HG02870 (cell line): ENCODE measurements around the gene PRR29.
"Not testable (repeated sequence)": the region's sequence is repeated elsewhere in the genome, so short reads cannot be mapped to it uniquely, and the experiment has no call there.

Experiments used
- ATAC-seq: cut with Tn5 transposase; IDR thresholded peaks from one replicate; pipeline ENCODE4 v1.9.1; 2021; ENCODE audit warnings: mild to moderate bottlenecking, moderate library complexity; ENCODE audit not compliant: unreplicated experiment

The PRR29 gene

DNA sequence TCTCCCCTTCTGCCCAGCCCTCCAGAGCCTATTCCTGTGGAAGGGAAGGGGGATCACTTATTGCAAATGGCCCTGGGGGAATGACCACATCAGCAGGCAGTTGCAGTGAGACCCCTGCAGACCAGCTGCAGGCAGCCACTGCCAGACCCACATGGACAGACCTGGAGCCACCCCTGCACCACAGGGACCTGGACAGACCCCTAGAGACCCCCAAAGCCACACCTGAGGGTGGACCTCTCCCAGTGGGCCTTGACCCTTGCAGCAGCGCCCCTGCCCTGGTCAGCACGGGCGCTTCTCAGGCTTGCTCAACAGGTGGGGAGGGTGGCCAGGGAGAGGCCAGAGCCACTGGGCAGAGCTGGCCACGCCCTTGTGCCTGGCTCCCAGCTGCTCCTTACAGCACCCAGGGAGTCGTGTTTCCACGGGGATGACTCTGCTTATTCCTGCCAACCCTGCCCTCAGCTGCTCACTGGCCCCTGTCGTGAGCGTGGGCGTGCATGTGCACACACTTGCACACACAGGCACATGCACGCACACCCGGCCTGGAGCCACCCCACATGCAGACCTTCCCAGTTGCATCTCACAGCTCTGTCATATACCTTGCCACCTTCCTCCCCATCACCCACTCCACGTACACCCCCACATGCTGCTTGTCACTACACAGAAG is 24.1 kb upstream of the PRR29 start:
- ATAC-seq: no peak

DNA sequence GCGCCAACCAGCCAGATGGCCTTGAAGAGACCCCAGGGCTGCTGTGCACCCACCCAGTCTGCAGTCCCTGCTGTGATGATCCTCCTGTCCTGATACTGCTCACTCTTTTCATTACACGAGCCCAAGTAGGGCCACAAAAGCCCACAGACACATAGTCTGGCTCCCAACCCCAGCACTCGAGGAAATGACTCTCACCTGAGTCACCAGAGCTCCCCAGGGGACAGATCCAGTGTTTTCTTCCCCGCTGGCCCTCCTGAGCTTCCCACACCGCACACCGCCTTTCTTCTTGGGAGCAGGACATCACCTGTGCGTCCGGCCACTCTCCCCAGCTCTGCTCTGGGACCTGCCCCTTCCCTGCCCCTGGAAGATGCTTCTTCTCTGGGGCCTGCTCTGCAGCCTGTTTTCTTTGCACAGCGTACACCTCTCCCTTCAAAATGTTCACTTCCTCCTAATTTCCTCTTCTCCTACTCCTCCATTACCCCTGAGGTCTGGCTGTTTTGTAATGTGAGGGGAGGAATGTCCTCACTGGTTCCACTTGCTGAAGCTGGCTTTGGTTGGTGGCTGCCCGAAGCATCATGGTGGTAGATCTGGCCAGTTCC is 23.5 kb upstream of the PRR29 start:
- ATAC-seq: no peak

DNA sequence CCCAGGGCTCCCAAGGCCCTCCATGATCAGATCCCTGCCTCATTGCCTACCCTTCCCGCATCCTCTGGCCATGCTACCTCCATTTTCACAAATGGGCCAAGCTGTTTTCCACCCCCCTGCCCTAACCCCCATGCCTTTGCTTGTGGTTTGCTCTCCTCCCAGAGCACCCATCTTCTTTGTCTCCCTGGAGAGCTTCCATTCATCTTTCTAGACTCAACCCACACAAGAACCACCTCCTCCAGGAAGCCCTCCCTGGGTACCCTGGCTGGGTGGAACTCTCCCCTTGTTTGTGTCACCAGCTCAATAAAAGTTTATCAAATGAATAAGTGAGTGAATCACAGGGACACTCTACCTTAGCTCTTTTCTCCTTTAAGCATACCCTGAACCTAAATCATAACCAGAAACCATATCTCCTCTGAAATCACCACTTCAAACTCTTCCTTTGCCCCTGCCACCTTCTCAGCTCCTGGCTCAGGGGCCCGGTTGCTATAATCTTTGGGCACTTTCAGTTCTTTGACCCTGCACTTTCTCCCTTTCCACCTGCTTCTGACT is 22.5 kb upstream of the PRR29 start:
- ATAC-seq: no peak

DNA sequence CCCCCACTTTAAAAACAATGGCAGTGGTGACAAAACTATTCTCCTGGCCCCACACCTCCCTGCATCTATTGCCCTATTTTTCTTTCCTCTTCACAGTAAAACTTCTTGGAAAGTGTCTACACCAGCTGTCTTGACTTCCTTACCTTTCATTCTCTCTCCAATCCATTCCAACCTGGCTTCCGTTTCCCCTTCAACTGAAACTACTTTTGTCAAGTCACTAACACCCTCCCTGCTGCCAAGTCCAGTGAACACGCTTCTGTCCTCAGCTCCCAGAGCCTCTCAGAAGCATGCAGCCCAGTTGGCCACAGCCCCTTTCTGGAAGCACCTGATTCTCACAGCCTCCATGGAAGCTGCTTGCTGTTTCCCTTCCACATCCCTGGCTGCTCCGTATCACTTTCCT is 21.4 kb upstream of the PRR29 start:
- ATAC-seq: no peak

DNA sequence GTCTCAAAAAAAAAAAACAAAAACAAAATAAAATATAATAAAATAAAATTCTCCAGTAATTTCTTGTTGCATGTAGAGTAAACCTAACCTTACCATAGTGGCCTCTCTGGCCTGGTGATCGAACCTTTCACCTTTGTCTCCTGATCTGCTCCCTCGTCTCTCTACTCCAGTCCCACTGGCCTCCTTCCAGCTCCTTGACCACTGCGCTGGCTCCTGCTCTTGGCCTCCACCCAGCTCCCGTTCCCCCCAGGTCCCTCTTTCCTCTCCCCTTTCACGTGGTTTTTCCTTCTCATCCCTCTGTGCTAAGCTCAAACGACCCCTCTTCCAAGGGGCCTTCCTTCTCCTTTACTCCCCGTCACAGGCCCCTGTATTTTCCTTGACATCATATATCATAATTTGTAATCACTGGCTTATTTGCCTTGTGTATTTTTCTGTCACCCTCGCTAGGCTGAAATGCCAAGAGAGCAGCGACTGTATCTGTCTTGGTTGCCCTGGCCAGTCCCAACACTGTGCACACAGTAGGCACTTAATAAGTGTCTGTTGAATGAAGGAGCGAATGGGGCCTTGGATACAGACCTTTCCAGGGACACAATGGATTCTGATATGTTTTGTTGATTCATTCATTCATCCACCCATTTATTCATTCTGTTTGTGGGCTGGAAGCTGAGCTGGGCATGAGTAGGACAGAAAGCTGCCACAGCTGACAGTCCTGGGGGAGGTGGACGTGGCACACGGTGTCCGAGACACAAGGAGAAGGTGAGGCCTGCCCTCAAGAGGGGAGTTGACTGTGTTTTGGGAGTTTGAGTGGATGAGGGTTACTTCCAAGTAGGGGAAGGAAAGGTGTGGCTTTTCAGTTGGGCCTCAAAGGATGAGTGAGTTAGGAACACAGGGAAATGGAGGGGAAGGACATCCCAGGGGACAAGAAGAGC is 19.6 kb upstream of the PRR29 start:
- no peak for ATAC-seq

DNA sequence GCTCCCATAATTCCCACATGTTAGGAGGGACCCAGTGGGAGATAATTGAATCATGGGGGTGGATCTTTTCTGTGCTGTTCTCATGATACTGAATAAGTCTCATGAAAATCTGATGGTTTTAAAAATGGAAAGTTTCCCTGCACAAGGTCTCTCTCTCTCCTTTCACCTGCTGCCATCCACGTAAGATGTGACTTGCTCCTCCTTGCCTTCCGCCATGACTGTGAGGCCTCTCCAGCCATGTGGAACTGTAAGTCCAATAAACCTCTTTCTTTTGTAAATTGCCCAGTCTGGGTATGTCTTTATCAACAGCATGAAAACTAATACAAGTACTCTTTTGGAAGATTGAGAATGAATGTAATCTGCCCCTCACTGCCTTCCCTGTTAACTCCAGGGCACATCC is 15.5 kb upstream of the PRR29 start:
- not testable (repeated sequence) for ATAC-seq

DNA sequence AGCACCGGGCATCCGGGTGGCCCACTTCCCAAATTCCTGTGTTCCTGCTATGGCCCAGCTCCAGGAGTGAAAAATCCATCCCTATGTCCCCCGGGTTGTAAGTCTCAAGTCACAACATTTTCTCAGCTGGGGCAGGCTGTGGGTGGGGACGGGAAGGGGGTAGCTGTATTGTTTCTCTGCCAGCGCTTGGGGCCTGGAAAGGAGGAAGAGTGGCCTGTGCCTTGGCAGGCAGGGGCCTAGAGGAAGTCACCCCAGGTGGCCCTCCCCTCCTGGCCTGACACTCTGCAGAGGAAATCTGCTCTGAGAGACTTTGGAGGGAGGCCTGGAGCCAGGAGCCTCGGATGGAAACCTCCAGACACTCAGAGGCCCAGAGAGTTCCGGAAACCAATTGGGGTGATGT is 14.8 kb upstream of the PRR29 start:
- no peak for ATAC-seq

DNA sequence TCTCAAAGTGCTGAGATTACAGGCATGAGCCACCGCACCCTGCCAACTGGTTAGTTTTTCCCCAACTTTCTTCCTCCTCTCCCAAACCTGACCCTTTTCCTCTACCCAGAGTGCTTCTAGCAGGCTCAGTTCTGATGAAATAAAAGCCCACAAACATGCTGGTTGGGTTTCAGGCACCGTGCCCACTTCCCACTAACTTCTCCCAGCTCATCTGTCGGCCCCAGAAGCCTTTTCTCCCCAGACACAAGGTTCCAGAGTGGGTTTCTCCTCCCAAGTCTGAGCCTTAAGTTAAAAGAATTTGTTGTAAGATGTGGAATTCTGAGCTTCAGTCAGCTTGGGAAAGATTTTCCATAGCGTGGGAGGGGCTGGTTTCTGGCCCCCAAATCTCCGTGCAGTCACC is 13.9 kb upstream of the PRR29 start:
- ATAC-seq: no peak

DNA sequence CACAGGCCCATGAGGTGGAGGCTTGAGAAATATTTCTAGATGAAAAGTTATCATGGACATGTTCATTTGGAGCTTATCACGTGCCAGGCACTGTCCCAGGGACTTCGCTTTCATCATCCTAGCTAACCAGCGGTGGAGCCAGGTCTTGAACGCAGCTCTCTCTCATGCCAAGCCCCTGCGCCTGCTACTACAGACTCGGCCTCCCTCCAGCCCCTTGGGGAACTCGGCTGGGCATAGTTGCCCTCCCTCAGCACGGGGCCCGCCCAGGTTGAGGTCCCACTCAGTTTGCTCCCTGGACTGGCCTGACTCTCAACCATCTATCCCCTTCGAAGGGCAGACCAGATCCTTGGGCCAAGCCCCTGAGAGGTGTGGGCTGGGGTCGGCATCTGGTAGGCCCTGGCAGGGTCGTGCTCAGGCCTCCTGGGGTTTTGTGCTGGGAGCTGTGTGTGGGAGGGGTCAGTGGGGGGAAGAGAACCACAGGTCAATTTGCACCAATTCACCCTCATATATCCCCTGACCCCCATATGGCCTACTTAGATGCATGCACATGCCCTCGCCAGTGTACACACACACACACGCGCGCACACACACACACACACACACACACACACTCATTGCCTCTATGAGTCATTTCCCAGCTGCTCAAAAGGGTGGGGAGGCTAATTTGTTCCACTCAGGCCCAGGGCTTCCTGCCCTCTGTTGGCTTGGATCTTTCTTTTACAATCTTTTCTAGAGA is 13.3 kb upstream of the PRR29 start:
- ATAC-seq: no peak

DNA sequence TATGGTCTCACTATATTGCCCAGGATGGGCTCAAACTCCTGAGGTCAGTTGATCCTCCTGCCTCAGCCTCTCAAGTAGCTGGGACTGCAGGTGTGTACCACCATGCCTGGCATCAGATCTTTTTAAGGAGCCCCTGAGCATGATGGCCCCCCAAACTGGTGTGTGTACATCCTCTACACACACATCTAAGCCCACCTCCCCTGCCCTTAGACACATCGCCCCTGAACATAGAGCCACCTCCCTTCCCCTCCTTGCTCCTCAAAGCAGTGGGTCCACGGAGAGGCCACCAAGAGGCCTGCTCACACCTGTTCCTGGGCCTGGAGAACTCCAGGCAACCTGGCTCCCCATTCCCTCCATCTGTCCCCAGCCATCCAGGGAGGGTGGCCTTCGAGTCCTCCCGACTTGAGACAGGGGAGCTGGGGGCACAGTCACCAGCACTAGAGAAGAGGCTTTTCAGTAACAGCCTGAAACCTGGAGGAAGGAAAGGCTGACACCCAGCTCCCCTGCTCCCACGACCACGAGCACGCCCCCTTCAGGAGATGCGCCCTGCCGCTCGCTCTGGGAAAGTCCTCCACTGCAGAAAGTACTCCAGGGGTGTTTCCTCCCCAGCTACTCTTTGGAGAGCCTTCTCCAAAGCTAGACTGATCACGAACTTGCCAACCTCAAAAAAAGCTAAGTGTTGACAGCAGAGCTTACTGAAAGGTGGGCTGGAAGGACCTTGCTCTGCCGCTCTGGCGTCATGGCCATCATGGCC is 12.6 kb upstream of the PRR29 start:
- no peak for ATAC-seq

DNA sequence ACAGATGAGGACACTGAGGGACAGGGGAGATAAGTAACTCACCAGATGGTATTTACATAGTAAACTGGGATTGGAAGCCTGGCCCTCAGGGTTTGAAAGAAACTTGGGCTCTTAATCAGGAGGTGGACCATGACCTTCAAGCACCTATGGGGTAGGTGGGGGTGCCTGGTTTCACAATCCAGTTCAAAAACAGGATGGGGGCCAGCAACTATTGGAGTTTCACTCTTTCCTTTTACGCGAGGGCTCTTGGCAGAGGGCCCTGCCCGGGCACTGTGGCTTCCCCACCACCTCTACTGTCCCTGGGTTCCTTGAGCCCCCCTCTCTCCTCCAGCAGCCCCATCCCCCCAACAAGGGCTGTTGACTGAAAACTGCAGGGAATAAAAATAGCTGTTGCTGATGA is 11.3 kb upstream of the PRR29 start:
- no peak for ATAC-seq

DNA sequence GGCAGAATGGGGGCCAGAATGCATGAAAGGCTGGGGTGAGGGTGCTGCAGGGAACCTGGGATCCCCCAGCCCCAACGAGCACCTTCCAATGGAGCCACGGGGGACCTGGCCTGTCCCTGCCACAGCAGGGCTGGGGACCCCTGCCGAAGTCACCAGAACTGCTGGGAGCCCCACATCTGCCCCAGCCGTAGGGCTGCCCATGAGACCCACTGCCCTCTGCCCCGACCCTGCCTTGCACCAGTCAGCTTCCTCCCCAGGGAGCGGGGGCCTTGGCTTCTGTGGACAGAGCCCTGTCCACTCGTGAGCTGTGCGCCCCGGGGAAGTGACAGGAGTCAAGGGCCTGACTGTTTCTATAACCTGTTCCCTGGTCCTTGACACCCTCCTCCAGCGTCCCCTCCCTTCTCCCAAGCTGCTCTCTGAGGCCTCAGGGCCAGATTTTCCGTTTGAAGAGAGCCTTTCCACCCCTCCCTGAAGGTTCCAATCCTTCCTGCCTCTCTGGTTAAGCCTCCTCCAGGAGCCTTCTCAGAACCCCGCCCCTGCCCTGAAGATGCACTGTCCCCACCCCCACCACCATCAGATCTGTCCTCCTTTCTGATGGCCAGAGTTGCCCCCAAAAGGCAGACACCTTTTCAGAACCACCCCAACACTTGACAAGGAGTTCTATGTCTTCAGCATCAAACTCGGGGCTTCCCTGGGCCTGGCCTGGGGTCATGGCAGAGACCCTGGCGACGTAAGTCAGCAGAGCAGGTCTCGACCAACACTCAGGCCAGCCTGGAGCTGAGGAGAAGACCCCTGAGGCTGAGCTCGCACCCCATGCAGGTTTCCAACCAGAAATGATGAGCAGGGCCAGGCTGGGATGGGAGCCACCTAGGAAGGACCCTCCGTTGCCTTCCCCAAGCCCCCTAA is 10.7 kb upstream of the PRR29 start:
- ATAC-seq: no peak

DNA sequence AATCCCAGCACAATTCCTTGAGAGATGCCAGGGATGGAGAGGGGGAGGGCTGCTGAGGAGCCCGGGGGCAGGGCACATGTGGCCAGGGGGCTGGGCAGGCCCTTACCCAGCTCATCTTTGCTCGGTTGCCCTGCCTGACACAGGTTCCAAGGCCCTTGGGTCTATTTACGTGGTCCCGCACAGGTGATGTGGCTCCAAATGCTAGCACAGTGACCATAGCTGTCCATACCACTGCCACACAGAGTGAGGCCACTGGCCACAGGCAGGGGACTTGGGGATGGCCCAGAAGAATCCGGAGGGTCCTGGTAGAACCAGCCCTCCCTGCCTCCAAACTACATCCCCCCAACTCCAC is 10.0 kb upstream of the PRR29 start:
- ATAC-seq: no peak

DNA sequence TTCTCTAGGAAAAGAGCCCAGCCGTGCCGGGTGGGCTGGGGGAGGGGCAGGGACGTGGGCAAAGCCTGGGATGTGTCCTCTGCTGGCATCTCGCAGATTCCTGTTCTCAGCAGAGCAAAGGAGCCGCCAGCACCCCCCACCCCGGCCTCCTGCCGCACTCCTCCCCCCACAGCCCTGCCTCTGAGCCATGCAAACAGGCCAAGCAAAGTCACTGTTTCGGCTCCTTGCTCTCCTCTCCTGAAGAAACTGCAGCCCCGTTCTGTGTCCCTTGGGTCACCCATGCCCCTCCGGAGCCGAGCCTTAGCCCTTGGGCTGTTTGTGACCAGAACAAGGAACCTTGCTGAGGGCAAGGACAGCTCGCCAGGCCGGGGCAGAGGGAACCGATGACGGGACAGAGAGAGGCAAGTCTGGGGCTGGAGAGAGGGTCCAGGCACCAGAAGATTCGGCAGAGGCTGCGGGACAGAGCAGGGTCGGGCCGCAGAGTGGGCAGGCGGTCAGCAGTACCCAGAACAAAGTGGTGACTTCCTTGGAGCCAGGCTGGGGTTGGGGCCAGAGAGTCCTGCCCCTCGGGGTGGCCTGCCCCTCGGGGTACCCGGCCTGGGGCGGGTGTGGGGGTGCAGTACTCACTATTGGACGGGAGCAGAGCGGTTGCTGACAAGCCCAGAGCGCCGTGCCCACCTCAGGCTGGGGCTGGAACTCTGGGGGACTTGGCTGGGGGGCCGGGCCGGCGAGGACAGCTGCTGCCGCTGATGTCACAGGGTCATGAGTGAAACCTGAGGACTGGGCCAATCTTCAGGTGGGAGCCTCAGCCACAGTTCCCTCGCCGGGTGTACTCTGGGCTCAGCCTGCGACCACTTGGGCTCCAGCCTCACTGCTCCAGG is 9.2 kb upstream of the PRR29 start:
- ATAC-seq: no peak

DNA sequence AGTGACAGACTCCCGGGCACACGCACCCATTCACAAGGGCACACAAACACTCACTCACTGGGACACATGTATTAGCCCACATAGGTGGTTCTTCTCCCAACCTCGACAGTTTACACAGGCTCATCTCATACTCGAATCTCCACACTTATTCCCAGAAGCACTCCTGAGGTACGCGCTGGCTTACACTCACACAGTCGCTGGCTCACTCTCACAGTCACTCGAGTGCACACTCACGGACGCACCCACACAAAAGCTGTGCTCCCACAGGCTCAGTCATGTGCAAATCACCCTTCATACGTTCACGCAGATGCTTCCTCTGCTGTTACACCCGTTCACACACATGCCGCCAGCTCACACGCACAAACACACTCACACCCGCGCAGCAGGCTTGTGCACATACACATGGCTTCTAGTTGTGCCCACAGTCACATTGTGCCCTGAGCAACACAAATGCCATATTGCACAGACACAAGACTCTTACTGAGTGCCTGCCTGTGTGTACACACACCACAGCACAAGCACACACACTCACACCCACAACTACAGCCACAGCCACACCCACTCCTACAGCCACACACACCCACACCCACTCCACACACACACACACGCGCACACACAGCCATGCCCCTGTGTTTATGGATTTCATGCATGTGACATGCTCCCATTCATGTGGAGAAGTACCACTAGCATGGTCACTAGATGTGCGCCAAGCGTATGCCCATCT is 8.4 kb upstream of the PRR29 start:
- ATAC-seq: no peak

DNA sequence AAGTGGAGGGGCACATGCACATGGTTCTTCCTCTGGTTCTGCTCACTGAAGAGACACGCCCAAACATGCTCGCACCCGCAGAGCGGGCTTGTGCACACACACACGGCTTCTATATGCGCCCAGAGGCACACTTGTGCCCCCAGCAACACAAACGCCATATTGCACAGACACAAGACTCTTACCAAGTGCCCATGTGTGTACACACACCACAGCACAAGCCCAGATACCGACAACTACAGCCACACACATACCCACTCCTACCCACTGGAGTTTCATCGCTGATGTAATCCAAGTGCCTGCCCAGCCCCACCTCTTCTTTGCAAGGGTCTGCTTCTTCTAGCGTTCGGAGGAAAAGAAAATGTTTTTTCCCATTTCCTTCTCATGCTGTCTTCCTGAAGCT is 6.5 kb upstream of the PRR29 start:
- ATAC-seq: no peak

DNA sequence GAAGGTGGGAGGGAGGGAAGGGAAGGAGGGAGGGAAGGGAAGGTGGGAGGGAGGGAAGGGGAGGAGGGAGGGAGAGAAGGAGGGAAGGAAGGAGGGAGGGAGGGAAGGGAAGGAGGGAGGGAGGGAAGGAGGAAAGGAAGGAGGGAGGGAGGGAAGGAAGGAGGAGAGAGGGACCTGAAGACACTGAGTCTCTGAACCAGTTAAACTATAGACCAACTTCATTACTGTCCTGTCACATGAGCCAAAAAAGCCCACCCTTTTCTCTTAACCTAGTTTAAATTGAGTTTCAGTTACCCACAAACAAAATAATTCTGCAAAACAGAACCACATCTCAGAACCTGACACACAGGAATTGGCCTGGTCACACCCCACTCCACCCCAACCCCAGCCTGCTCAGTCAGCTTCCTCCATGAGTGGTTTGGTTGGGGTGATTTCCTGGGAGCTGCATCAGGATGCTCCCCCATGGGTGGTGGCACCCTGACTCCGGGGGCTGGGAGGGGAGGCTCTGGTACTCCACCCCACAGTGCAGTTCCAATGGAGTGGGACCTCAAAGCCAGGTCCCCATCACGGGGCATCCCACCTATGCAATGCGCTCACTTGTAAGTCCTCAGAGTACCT is 4.7 kb upstream of the PRR29 start:
- ATAC-seq: no peak
